HG02981 (cell line): ENCODE data around the gene PRPF6.
"Not testable (repeated sequence)": the region's sequence is repeated elsewhere in the genome, so short reads cannot be mapped to it uniquely, and the experiment has no call there.

ENCODE experiments used
- ATAC-seq: cut with Tn5 transposase; IDR thresholded peaks from one replicate; pipeline ENCODE4 v1.9.1; 2021; ENCODE audit warnings: mild to moderate bottlenecking, moderate library complexity; ENCODE audit not compliant: unreplicated experiment

Gene PRPF6

GRCh38 chr20:64010711-64011237 lies 29.8 kb downstream of the PRPF6 start:
- no peak for ATAC-seq

GRCh38 chr20:64011366-64011779 lies 30.4 kb downstream of the PRPF6 start:
- ATAC-seq, result no peak

GRCh38 chr20:64012385-64013154 lies 31.6 kb downstream of the PRPF6 start:
- ATAC-seq, result not testable (repeated sequence)

- no peak for ATAC-seq
Observed at GRCh38 chr20:64015635-64016034, 34.7 kb downstream of the PRPF6 start.

- no peak for ATAC-seq
Observed at GRCh38 chr20:64021124-64021975, 40.4 kb downstream of the PRPF6 start.

- ATAC-seq, result no peak
Observed at GRCh38 chr20:64022671-64023360, 41.9 kb downstream of the PRPF6 start.

GRCh38 chr20:64023361-64024140 lies 42.6 kb downstream of the PRPF6 start:
- ATAC-seq, result no peak

GRCh38 chr20:64024141-64024990 lies 43.4 kb downstream of the PRPF6 start:
- ATAC-seq, result no peak

- ATAC-seq, result no peak
Observed at GRCh38 chr20:64025101-64025825, 44.3 kb downstream of the PRPF6 start.

- ATAC-seq, result no peak
Observed at GRCh38 chr20:64025826-64026412, 45.0 kb downstream of the PRPF6 start.

- ATAC-seq, result no peak
Observed at GRCh38 chr20:64027981-64028685, 47.2 kb downstream of the PRPF6 start.

GRCh38 chr20:64029293-64030117 lies 48.6 kb downstream of the PRPF6 start:
- ATAC-seq, result no peak

- ATAC-seq, result no peak
Observed at GRCh38 chr20:64030371-64031134, 49.6 kb downstream of the PRPF6 start.

GRCh38 chr20:64031822-64032314 lies 50.9 kb downstream of the PRPF6 start:
- no peak for ATAC-seq

GRCh38 chr20:64032706-64033624 lies 52.0 kb downstream of the PRPF6 start:
- ATAC-seq, result no peak
